Esophagus squamous epithelium (tissue), 5 donors: Measurements from ENCODE around the gene EGFL8. TPM values are rescaled to one million over a fixed set of nuclear protein-coding genes. Genes with fewer than 3 reads are reported as not detected.
A peak's percentile ranks its signal among the peaks of the same experiment; 100 is the strongest.
"Not testable (repeated sequence)": the region's sequence is repeated elsewhere in the genome, so short reads cannot be mapped to it uniquely, and the experiment has no call there.

Experiments
- DNase-seq: peaks from one replicate; lab custom pipeline; 2025; lab: John Stamatoyannopoulos, UW
- H3K27ac ChIP-seq, 4 donors: fragments of 200-600 bp; sonication (generic); one replicate each; pipeline ENCODE4 v1.5.1; 2016 to 2019; ENCODE audit warnings: mild to moderate bottlenecking in 1 of 4
- H3K27me3 ChIP-seq, 4 donors: fragments of 200-600 bp; sonication (generic); 1 replicate in 3 of 4; 2 replicates in 1 of 4; pipeline versions ENCODE4 v1.5.1 to v1.6.0; 2017 to 2021; ENCODE audit warnings: antibody characterized with exemption in 1 of 4
- H3K36me3 ChIP-seq, 3 donors: fragments of 200-600 bp; sonication (generic); one replicate each; pipeline ENCODE4 v1.5.1; 2016 to 2019
- H3K4me1 ChIP-seq, 3 donors: fragments of 200-600 bp; sonication (generic); one replicate each; pipeline ENCODE4 v1.5.1; 2017 to 2019
- H3K4me3 ChIP-seq, 4 donors: fragments of 200-600 bp; sonication (generic); 1 replicate in 3 of 4; 2 replicates in 1 of 4; pipeline ENCODE4 v1.5.1; 2016 to 2019; ENCODE audit warnings: mild to moderate bottlenecking in 2 of 4, moderate library complexity in 1 of 4
- H3K9me3 ChIP-seq, 3 donors: fragments of 200-600 bp; sonication (generic); one replicate each; pipeline ENCODE4 v1.5.1; 2016 to 2019
- POLR2A ChIP-seq, 4 donors: fragments of 450-650 bp; IDR thresholded peaks; one replicate each; pipeline ENCODE4 v1.6.1; 2017; ENCODE audit warnings: antibody characterized with exemption in 4 of 4, mild to moderate bottlenecking in 4 of 4, moderate library complexity in 3 of 4
- WGBS, 2 donors: methylation state at CpG; one replicate each; pipeline ENCODE4 v1.1.5; 2018; 5-methylcytosine and 5-hydroxymethylcytosine counted together
- intact Hi-C: fragments of 100-400 bp; cut with DNase I; formaldehyde crosslinking; loops from one replicate; pipeline ENCODE4 v1.15.0; 2022
- total RNA-seq, 4 donors: library from RNA; depleted of rRNA; stranded (reverse); fragments of >200 nt; gene quantifications; one replicate each; pipeline ENCODE4 v1.1.0, GENCODE V29; 2016
- TF ChIP-seq, protein P1 (sequence below), 6 experiments: fragments of 450-650 bp in 4 of 6; fragments of 200-600 bp in 2 of 6; sonication (generic) in 2 of 6; IDR thresholded peaks; one replicate each; pipeline ENCODE4 v1.5.1; 2016 to 2019; ENCODE audit warnings: antibody characterized with exemption in 6 of 6, mild to moderate bottlenecking in 4 of 6, moderate library complexity in 4 of 6
- donor health status: DM: yes; HTN: yes; CAD: no.

Gene EGFL8
- total RNA-seq, 4 donors from 2014 or later = 4.8 to 15.1 (median 8.2) TPM

- H3K27ac ChIP-seq = peak overlapping the region in 3 of 4 donors; percentile 66 to 98 (median 96)
- DNase-seq = no peak
- no peaks in the 10 kb centered on the region for H3K36me3 ChIP-seq
- TF ChIP-seq, protein P1, sequence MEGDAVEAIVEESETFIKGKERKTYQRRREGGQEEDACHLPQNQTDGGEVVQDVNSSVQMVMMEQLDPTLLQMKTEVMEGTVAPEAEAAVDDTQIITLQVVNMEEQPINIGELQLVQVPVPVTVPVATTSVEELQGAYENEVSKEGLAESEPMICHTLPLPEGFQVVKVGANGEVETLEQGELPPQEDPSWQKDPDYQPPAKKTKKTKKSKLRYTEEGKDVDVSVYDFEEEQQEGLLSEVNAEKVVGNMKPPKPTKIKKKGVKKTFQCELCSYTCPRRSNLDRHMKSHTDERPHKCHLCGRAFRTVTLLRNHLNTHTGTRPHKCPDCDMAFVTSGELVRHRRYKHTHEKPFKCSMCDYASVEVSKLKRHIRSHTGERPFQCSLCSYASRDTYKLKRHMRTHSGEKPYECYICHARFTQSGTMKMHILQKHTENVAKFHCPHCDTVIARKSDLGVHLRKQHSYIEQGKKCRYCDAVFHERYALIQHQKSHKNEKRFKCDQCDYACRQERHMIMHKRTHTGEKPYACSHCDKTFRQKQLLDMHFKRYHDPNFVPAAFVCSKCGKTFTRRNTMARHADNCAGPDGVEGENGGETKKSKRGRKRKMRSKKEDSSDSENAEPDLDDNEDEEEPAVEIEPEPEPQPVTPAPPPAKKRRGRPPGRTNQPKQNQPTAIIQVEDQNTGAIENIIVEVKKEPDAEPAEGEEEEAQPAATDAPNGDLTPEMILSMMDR (IDR thresholded peaks at IDR 0.05) = no peak
- TF ChIP-seq POLR2A (IDR thresholded peaks at IDR 0.05) = no peak
- H3K4me1 ChIP-seq = peaks cover 21 to 48% (median 26%) of the 10 kb centered on the region in 3 donors
- H3K27me3 ChIP-seq = no peaks in the 10 kb centered on the region
- intact Hi-C loops = no loop called here
- H3K9me3 ChIP-seq = no peaks in the 10 kb centered on the region
- no peak overlapping the region for H3K4me3 ChIP-seq
These were observed 32.3 kb upstream of the EGFL8 start for GRCh38 chr6:32132110-32132509.

DNA sequence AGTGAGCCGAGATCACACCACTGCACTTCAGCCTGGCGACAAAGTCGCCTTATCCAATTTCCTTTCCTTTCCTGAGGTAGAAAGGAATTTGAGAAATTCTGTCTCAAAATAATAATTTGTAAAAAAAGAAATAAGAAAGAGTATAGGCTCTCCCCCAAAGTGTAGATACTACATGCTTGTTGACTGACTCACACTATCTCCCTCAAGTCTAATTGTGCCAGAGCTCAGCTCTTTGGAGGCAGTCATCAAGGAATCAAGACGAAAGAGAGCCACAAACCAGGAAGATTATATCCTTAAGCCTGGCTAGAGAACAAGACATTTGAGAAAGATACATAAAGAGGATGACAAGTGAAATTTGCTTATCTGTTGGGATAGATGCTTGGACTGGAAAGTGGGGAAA lies 30.6 kb upstream of the EGFL8 start:
- no peaks in the 10 kb centered on the region for H3K36me3 ChIP-seq
- no peak for DNase-seq
- no peaks in the 10 kb centered on the region for H3K27me3 ChIP-seq
- peaks cover 12 to 37% (median 15%) of the 10 kb centered on the region in 3 donors for H3K4me1 ChIP-seq
- intact Hi-C loops = no loop called here
- H3K4me3 ChIP-seq = no peak overlapping the region
- no peak for TF ChIP-seq POLR2A (IDR thresholded peaks at IDR 0.05)
- TF ChIP-seq, protein P1 (IDR thresholded peaks at IDR 0.05) = no peak
- no peak overlapping the region for H3K27ac ChIP-seq
- no peaks in the 10 kb centered on the region for H3K9me3 ChIP-seq
- WGBS, 2 donors = 74 to 77% methylated on average over 4 of the region's 4 CpGs

- Histone ChIP-seq H3K27ac (no peak overlapping the region), H3K4me1 (peaks cover 0 to 7% (median 2%) of the 10 kb centered on the region in 3 donors), H3K36me3 (no peaks in the 10 kb centered on the region), H3K27me3 (no peaks in the 10 kb centered on the region), H3K9me3 (no peaks in the 10 kb centered on the region), H3K4me3 (no peak overlapping the region)
- TF ChIP-seq, protein P1 (IDR thresholded peaks at IDR 0.05) = no peak
- no peak for TF ChIP-seq POLR2A (IDR thresholded peaks at IDR 0.05)
- no peak for DNase-seq
- intact Hi-C loops = no loop called here
These were observed 26.9 kb upstream of the EGFL8 start for GRCh38 chr6:32137454-32137853.

- Histone ChIP-seq H3K4me3 (no peak overlapping the region), H3K27ac (no peak overlapping the region), H3K27me3 (no peaks in the 10 kb centered on the region), H3K9me3 (no peaks in the 10 kb centered on the region), H3K36me3 (no peaks in the 10 kb centered on the region), H3K4me1 (peaks cover 0 to 13% (median 0%) of the 10 kb centered on the region in 3 donors)
- intact Hi-C loops = no loop called here
- TF ChIP-seq, protein P1 (IDR thresholded peaks at IDR 0.05) = no peak
- no peak for TF ChIP-seq POLR2A (IDR thresholded peaks at IDR 0.05)
- 58 to 61% methylated on average over 3 of the region's 5 CpGs for WGBS, 2 donors
- DNase-seq = no peak
These were observed 24.8 kb upstream of the EGFL8 start for GRCh38 chr6:32139590-32139989.

GRCh38 chr6:32140420-32141046 lies 23.9 kb upstream of the EGFL8 start:
- Histone ChIP-seq H3K4me3 (no peak overlapping the region), H3K27me3 (no peaks in the 10 kb centered on the region), H3K27ac (no peak overlapping the region), H3K9me3 (no peaks in the 10 kb centered on the region), H3K36me3 (no peaks in the 10 kb centered on the region), H3K4me1 (peaks cover 0 to 15% (median 0%) of the 10 kb centered on the region in 3 donors)
- TF ChIP-seq POLR2A (IDR thresholded peaks at IDR 0.05) = no peak
- TF ChIP-seq, protein P1 (IDR thresholded peaks at IDR 0.05) = no peak
- 59 to 67% methylated on average over 5 of the region's 5 CpGs for WGBS, 2 donors
- no peak for DNase-seq
- intact Hi-C loops = no loop called here

DNA sequence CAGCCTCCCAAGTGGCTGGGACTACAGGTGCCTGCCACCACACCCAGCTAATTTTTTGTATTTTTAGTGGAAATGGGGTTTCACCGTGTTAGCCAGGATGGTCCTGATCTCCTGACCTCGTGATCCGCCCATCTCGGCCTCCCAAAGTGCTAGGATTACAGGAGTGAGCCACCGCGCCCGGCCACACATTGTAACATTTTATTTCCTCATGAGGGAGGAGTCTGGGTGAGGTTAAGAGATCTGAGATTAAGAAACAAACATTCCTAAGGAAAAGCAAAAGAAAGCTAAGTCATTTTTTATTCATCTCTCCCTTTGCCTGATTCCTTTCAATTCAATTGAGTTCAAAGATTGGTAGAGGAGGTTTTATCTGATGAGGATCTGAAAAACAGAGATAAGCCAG lies 20.2 kb upstream of the EGFL8 start:
- 50 to 83% methylated on average over 3 to 4 of the region's 7 CpGs for whole genome bisulfite sequencing, 2 donors
- H3K36me3 ChIP-seq, intact Hi-C loops, DNase-seq, H3K27me3 ChIP-seq, H3K4me3 ChIP-seq, H3K9me3 ChIP-seq: not testable (repeated sequence)
- Histone ChIP-seq H3K4me1 (peaks cover 0 to 30% (median 0%) of the 10 kb centered on the region in 3 donors), H3K27ac (peak overlapping the region in 2 of 4 donors; percentile 49 to 53)
